ENCODE results near the gene SAT1.
"Not testable (repeated sequence)": the region's sequence is repeated elsewhere in the genome, so short reads cannot be mapped to it uniquely, and the experiment has no call there.

GRCh38 chrX:23743623-23743971 lies 39.4 kb upstream of the SAT1 start:
- not testable (repeated sequence) for TF ChIP-seq CTCF (conservative IDR thresholded peaks at IDR 0.05; ENCODE audit: low read length); EZH2phosphoT487 (IDR thresholded peaks at IDR 0.05; ENCODE audit: borderline replicate concordance)
